ENCODE data around the gene EHD2.

DNA sequence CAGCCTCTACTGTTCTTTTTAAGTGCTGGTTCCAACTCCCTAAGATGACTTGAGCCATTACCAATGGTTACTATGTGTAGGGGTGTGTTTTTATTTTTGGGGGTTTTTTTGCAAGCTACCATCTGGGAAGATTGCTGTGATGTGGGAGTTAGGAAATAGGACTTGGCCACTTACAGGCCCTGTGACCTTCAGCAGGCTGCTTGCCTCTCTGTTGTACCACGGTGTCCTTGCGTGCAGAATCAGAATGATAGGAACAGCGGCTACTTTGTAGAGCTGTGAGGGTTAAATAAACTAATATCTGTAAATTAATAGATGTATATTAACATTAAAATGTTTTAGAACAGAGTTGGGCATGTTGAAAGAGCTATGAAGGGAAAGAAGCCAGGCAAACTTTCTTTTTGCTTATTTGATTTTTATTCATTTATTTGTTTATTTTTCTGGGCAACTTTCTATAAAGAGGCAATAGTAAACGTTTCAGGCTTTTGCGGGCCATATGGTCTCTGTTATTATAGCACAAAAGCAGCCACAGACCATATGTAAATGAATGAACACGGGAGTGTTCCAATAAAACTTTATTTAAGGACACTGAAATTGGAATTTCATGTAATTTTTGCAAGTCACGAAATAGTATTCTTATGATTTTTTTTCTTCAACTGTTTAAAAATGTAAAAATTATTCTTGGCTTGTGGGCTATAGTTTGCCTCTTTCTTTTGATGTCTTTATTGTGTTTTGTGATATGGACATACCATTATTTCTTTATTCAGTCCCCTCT, 26.4 kb upstream of the EHD2 start:
- TF ChIP-seq CTCF (IDR thresholded peaks at IDR 0.05), result no peak
- no peak for TF ChIP-seq EP300 (IDR thresholded peaks at IDR 0.05)

All from ovary (tissue), 3 donors.